RKO (cell line): ENCODE data around the gene MEGF8.
A peak's percentile ranks its signal among the peaks of the same experiment; 100 is the strongest.
"Not testable (repeated sequence)": the region's sequence is repeated elsewhere in the genome, so short reads cannot be mapped to it uniquely, and the experiment has no call there.

ENCODE experiments used
- DNase-seq: peaks from one replicate; pipeline ENCODE4 v3.0.0-alpha.2; 2016; ENCODE audit warnings: low spot score

Gene MEGF8

DNA sequence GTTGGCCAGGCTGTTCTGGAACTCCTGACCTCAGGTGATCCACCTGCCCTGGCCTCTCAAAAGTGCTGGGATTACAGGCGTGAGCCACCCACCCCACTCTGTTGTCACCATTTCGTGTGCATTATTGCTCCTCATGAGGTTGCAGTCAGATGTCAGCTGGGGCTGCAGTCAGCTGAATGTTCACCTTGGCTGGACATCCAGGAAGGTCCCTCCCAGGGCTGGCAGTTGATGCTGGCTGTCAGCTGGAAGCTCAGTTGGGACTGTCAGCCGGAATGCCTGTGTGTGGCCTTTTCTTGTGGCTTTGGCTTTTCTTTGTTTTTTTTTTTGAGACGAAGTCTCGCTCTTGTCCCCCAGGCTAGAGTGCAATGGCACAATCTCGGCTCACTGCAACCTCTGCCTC lies 6.6 kb downstream of the MEGF8 start:
- DNase-seq: no peak

- no peak for DNase-seq
Measured at GRCh38 chr19:42333018-42333417, 7.6 kb downstream of the MEGF8 start.

DNA sequence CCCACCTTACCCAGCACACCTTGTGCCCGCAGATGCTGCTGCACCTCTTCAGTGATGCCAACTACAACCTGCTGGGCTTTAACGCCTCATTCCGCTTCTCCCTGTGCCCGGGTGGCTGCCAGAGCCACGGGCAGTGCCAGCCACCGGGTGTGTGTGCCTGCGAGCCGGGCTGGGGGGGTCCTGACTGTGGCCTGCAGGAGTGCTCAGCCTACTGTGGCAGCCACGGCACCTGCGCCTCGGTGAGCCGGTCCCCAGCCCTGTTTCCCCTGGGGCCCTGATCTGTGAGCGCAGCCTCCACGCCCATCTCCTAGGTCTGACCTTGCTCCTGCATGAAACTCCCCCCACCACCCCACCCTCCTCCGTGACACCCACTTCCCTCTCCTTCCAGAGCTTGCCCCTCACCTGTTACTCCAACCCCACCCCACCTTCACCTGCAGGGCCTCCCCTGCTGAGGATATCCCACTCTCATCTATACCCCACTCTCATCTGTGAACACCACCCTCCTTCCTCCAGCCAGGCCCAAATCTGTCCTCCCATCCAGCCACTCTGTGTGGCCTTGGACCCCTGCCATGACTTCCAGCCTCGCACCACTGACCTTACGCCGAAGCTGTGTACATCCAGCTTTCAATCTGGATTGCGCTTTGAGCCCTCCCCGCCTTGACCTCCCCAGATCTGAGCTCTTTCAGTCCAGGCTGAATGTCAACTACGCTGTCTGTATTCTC lies 8.7 kb downstream of the MEGF8 start:
- no peak for DNase-seq

- no peak for DNase-seq
Measured at GRCh38 chr19:42334697-42335373, 9.4 kb downstream of the MEGF8 start.

GRCh38 chr19:42335374-42335936 lies 10.0 kb downstream of the MEGF8 start:
- DNase-seq: no peak

- DNase-seq: no peak
Measured at GRCh38 chr19:42335971-42336370, 10.5 kb downstream of the MEGF8 start.

DNA sequence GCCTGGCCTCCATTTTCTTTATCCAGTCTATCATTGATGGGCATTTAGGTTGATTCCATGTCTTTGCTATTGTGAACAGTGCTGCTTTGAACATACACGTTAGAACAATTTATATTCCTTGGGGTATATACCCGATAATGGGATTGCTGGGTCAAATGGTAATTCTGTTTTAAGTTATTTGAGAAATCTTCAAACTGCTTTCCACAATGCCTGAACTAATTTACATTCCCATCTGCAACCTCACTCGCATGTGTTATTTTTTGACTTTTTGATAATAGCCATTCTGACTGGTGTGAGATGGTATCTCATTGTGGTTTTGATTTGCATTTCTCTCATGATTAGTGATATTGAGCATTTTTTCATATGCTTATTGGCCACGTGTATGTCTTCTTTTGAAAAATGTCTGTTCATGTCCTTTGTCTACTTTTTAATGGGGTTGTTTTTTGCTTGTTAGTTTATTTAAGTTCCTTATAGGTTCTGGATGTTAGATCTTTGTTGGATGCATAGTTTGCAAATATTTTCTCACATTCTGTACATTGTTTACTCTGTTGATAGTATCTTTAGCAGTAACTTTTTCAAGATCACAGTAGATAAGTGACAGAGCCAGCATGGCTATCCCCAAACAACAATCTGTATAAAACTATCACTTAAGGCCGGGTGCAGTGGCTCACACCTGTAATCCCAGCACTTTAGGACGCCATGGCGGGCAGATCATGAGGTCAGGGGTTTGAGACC lies 13.9 kb downstream of the MEGF8 start:
- not testable (repeated sequence) for DNase-seq

DNA sequence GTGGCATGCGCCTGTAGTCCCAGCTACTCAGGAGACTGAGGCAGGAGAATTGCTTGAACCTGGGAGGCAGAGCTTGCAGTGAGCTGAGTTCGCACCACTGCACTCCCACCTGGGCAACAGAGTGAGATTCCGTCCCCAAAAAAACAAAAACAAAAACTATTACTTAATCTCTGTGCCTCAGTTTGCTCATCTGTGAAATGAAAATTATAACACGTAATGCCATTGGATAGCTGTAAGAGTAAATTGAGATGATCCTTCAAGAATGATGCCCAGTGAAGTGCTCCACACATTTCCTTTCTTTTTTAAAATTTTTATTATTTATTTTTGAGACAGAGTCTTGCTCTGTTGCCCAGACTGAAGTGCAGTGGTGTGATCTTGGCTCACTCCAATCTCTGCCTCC lies 14.5 kb downstream of the MEGF8 start:
- not testable (repeated sequence) for DNase-seq

DNA sequence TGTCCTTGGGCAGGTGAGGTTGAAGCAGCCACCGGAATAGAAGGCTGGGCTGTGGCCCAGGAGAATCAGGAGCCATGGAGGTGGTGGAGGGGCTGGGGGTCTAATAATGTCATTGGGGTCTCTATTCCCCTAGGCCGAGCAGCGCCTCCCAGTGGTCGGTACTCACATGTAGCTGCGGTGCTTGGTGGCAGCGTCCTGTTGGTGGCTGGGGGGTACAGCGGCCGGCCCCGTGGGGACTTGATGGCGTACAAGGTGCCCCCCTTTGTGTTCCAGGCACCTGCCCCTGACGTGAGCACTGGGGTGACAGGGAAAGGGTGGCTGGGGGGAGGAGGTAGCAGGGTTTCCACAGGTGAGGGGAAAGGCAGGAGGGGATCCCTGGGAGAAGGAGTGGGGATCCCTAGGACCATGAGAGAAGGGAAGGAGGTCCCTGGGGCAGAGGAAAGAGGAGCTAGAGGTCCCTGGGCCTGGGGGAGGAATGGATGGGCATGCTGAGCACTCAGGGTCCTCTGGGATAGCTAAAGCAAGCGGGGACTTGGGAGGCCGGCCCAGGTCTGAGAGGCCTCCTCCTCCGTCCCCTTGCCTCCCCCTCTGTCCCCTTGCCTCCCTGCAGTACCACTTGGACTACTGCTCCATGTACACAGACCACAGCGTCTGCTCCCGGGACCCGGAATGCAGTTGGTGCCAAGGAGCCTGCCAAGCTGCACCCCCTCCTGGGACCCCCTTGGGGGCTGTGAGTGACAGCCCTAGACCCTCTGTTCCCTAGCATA lies 18.1 kb downstream of the MEGF8 start:
- no peak for DNase-seq

- DNase-seq: no peak
Measured at GRCh38 chr19:42344336-42344893, 19.0 kb downstream of the MEGF8 start.

GRCh38 chr19:42345191-42345812 lies 19.9 kb downstream of the MEGF8 start:
- DNase-seq: no peak

DNA sequence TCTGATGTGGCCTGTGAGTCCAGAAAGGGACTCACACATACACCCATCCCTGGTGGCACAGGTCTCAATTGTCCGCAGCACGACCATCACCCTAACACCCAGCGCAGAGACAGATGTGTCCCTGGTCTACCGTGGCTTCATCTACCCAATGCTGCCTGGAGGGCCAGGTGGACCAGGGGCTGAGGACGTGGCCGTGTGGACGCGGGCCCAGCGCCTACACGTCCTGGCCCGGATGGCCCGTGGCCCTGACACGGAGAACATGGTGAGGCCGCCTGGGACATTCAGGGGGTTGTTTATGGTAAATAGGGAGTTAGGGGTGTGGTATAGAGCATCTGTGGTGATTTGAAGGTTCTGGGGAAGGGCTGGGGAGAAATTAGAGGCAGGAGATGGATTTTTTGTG lies 22.8 kb downstream of the MEGF8 start:
- no peak for DNase-seq

- no peak for DNase-seq
Measured at GRCh38 chr19:42349378-42350107, 24.1 kb downstream of the MEGF8 start.

GRCh38 chr19:42350417-42350816 lies 25.0 kb downstream of the MEGF8 start:
- DNase-seq: no peak

- DNase-seq: no peak
Measured at GRCh38 chr19:42351079-42351735, 25.8 kb downstream of the MEGF8 start.

GRCh38 chr19:42352301-42353259 lies 27.1 kb downstream of the MEGF8 start:
- peak; percentile 41 for DNase-seq

GRCh38 chr19:42353341-42354015 lies 28.0 kb downstream of the MEGF8 start:
- no peak for DNase-seq

DNA sequence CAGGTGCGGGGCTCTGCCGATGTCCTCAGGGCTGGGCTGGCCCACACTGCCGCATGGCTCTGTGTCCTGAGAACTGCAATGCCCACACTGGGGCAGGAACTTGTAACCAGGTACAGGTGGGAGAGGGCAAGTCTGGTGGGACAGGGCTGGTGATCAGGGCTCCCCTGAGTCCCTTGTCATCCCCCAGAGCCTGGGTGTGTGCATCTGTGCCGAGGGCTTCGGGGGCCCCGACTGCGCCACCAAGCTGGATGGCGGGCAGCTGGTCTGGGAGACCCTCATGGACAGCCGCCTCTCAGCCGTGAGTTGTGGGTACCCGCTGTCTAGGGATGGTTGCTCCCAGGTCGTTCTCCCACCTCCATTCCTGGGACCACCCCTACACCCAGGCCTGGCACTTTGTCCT lies 30.5 kb downstream of the MEGF8 start:
- DNase-seq: no peak
